Peyer's patch (tissue), 4 donors: ENCODE results near the gene HTATSF1.

ENCODE experiments used
- POLR2A ChIP-seq, 2 donors: fragments of 450-650 bp; IDR thresholded peaks; one replicate each; pipeline ENCODE4 v1.5.1; 2017; ENCODE audit warnings: antibody characterized with exemption in 2 of 2, mild to moderate bottlenecking in 2 of 2, moderate library complexity in 2 of 2
- TF ChIP-seq, protein P1 (sequence below), 6 experiments: fragments of 450-650 bp in 4 of 6; fragments of 200-600 bp in 2 of 6; sonication (generic) in 1 of 6; IDR thresholded peaks; one replicate each; pipeline ENCODE4 v1.5.1; 2017 to 2019; ENCODE audit warnings: antibody characterized with exemption in 6 of 6, mild to moderate bottlenecking in 3 of 6, moderate library complexity in 1 of 6

DNA sequence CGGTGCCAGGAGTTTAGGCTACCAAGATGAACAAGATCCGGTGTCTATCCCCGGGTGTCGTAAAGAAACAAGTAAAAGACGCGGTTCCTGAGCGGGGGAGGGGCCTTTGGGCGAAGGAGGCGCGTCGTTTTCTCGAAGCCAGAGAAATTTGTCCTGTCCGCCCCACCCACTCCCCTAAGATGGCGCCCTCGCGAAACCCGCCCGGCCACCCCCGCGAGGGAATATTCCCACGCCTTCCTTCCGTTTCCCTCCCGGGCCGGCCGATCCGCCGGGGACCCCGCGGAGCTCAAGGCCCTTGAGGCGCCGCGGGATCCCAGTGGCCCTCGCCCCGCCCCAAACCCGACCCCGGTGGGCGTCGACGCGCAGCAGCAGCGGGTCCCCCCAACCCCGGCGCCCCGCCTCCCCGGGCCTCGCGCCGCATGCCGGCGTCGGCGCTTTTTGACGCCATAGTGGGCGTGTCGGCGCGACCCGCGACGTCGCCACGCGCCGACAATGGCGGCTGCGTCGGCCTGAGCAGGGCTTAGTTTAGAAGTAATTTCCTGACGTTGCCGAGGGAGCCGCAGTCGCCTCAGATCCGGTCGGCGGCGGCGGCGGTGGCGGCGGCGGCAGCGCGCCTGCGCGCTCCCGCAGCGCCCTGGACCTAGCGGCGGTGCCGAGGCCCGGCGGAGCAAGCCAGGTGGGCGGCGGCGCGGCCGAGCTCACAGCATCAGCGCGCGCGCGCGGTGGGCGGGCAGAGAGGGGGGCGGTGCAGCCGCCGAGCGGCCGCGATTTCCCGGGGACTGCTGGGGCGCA is 432 bp upstream of the HTATSF1 start:
- TF ChIP-seq, protein P1, sequence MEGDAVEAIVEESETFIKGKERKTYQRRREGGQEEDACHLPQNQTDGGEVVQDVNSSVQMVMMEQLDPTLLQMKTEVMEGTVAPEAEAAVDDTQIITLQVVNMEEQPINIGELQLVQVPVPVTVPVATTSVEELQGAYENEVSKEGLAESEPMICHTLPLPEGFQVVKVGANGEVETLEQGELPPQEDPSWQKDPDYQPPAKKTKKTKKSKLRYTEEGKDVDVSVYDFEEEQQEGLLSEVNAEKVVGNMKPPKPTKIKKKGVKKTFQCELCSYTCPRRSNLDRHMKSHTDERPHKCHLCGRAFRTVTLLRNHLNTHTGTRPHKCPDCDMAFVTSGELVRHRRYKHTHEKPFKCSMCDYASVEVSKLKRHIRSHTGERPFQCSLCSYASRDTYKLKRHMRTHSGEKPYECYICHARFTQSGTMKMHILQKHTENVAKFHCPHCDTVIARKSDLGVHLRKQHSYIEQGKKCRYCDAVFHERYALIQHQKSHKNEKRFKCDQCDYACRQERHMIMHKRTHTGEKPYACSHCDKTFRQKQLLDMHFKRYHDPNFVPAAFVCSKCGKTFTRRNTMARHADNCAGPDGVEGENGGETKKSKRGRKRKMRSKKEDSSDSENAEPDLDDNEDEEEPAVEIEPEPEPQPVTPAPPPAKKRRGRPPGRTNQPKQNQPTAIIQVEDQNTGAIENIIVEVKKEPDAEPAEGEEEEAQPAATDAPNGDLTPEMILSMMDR (IDR thresholded peaks at IDR 0.05) = no peak
- no peak for TF ChIP-seq POLR2A (IDR thresholded peaks at IDR 0.05)
